SU-DHL-6 (cell line): ENCODE results near the gene B4GALT1.

Source experiments
- H2AFZ ChIP-seq: fragments of 200-600 bp; sonication (generic); 2 replicates; pipeline ENCODE4 v1.6.1; 2014; ENCODE audit warnings: low read depth, mild to moderate bottlenecking, moderate library complexity, mixed read lengths, antibody characterized with exemption, low read length; ENCODE audit not compliant: severe bottlenecking
- H3F3A ChIP-seq: fragments of 200-600 bp; shearing (Covaris generic); 2 replicates; pipeline ENCODE4 v1.6.0; 2016; ENCODE audit warnings: antibody characterized with exemption, mild to moderate bottlenecking; ENCODE audit not compliant: insufficient read depth
- H3K27ac ChIP-seq: fragments of 200-600 bp; sonication (generic); 2 replicates; pipeline ENCODE4 v1.5.1; 2016; ENCODE audit warnings: low read depth, mild to moderate bottlenecking, low read length, moderate library complexity, mixed read lengths
- H3K27me3 ChIP-seq: fragments of 200-600 bp; sonication (generic), shearing (Covaris generic); 2 replicates; pipeline ENCODE4 v1.6.0; 2014; ENCODE audit warnings: mild to moderate bottlenecking, low read length
- H3K36me3 ChIP-seq: fragments of 200-600 bp; sonication (generic); 2 replicates; pipeline ENCODE4 v1.6.1; 2014; ENCODE audit warnings: mild to moderate bottlenecking, low read length, mixed read lengths
- H3K4me2 ChIP-seq: fragments of 300-600, 200-600 bp; shearing (Covaris generic), sonication (generic); 2 replicates; pipeline ENCODE4 v1.6.0; 2014; ENCODE audit warnings: low read length, low read depth, mild to moderate bottlenecking; ENCODE audit not compliant: poor library complexity, severe bottlenecking
- H3K4me3 ChIP-seq: fragments of 200-600 bp; sonication (generic); 2 replicates; pipeline ENCODE4 v1.5.1; 2014; ENCODE audit warnings: antibody characterized with exemption, low read length, mild to moderate bottlenecking, mixed read lengths; ENCODE audit not compliant: insufficient read depth, poor library complexity, severe bottlenecking
- H3K79me2 ChIP-seq: fragments of 200-600 bp; sonication (generic); 2 replicates; pipeline ENCODE4 v1.6.1; 2014; ENCODE audit warnings: mild to moderate bottlenecking, low read length, moderate library complexity; ENCODE audit not compliant: insufficient read depth
- H3K9ac ChIP-seq: fragments of 200-600 bp; sonication (generic); 2 replicates; pipeline ENCODE4 v1.7.0; 2014; ENCODE audit warnings: mild to moderate bottlenecking, low read length
- H3K9me2 ChIP-seq: fragments of 200-600 bp; sonication (generic); replicated peaks from 2 replicates; pipeline ENCODE4 v1.6.1; 2014; ENCODE audit warnings: low read length; ENCODE audit not compliant: insufficient read depth
- H3K9me3 ChIP-seq: fragments of 200-600 bp; sonication (generic); 2 replicates; pipeline ENCODE4 v1.6.1; 2014; ENCODE audit warnings: low read length, mixed read lengths; ENCODE audit not compliant: insufficient read depth
- H4K20me1 ChIP-seq: fragments of 200-600 bp; sonication (generic); 2 replicates; pipeline ENCODE4 v1.6.1; 2014; ENCODE audit warnings: low read depth, mild to moderate bottlenecking, antibody characterized with exemption, low read length, moderate library complexity, mixed read lengths
- EZH2phosphoT487 ChIP-seq: fragments of 200-600 bp; sonication (generic), shearing (Covaris generic); conservative IDR thresholded peaks from 2 replicates; pipeline ENCODE4 v1.6.1; 2018; ENCODE audit warnings: mild to moderate bottlenecking, antibody characterized with exemption, low read length, moderate library complexity, mixed read lengths
- TF ChIP-seq, protein P1 (sequence below): fragments of 200-600 bp; sonication (generic); IDR thresholded peaks from one replicate; pipeline ENCODE4 v1.5.1; 2017; ENCODE audit warnings: antibody characterized with exemption, mild to moderate bottlenecking, low read length, moderate library complexity; ENCODE audit not compliant: insufficient read depth, poor library complexity, severe bottlenecking

B4GALT1 gene

DNA sequence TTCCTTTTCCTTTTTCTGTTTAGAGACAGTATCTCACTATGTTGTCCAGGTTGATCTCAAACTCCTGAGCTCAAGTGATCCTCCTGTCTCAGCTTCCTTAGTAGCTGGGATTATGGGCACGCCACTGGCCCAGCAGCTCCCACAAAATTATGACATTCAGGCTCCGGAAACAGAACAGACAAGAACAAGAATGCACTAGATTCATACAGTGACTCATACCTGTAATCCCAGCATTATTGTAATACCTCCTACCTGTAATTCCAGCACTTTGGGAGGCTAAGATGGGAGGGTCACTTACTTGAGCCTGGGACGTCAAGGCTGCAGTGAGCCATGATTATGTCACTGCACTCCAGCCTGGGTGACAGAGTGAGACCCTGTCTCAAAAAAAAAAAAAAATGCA, 26.7 kb upstream of the B4GALT1 start:
- Histone ChIP-seq H3F3A (no peaks in the 10 kb centered on the region), H3K27me3 (0 out of 2 replicates have a peak, but pooled peaks cover 2% of the 10 kb centered on the region), H3K4me2 (no peak overlapping the region), H3K4me3 (no peak overlapping the region), H3K36me3 (no peaks in the 10 kb centered on the region), H3K27ac (no peak overlapping the region), H4K20me1 (no peaks in the 10 kb centered on the region), H3K9me3 (no peaks in the 10 kb centered on the region), H2AFZ (no peak overlapping the region), H3K9me2 (no peaks in the 10 kb centered on the region), H3K9ac (no peak overlapping the region), H3K79me2 (no peaks in the 10 kb centered on the region)
- TF ChIP-seq, protein P1, sequence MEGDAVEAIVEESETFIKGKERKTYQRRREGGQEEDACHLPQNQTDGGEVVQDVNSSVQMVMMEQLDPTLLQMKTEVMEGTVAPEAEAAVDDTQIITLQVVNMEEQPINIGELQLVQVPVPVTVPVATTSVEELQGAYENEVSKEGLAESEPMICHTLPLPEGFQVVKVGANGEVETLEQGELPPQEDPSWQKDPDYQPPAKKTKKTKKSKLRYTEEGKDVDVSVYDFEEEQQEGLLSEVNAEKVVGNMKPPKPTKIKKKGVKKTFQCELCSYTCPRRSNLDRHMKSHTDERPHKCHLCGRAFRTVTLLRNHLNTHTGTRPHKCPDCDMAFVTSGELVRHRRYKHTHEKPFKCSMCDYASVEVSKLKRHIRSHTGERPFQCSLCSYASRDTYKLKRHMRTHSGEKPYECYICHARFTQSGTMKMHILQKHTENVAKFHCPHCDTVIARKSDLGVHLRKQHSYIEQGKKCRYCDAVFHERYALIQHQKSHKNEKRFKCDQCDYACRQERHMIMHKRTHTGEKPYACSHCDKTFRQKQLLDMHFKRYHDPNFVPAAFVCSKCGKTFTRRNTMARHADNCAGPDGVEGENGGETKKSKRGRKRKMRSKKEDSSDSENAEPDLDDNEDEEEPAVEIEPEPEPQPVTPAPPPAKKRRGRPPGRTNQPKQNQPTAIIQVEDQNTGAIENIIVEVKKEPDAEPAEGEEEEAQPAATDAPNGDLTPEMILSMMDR = no peak
- TF ChIP-seq EZH2phosphoT487 = no peak

- Histone ChIP-seq H3K27me3 (0 out of 2 replicates have a peak, but pooled peaks cover 2% of the 10 kb centered on the region), H3K4me3 (no peak overlapping the region), H3K36me3 (no peaks in the 10 kb centered on the region), H3K4me2 (no peak overlapping the region), H3K79me2 (no peaks in the 10 kb centered on the region), H4K20me1 (no peaks in the 10 kb centered on the region), H3K27ac (no peak overlapping the region), H3K9me2 (no peaks in the 10 kb centered on the region), H3K9ac (no peak overlapping the region), H3K9me3 (no peaks in the 10 kb centered on the region), H2AFZ (no peak overlapping the region), H3F3A (no peaks in the 10 kb centered on the region)
- no peak for TF ChIP-seq EZH2phosphoT487
- TF ChIP-seq, protein P1 = no peak
Observed at GRCh38 chr9:33192493-33193255, 25.5 kb upstream of the B4GALT1 start.

DNA sequence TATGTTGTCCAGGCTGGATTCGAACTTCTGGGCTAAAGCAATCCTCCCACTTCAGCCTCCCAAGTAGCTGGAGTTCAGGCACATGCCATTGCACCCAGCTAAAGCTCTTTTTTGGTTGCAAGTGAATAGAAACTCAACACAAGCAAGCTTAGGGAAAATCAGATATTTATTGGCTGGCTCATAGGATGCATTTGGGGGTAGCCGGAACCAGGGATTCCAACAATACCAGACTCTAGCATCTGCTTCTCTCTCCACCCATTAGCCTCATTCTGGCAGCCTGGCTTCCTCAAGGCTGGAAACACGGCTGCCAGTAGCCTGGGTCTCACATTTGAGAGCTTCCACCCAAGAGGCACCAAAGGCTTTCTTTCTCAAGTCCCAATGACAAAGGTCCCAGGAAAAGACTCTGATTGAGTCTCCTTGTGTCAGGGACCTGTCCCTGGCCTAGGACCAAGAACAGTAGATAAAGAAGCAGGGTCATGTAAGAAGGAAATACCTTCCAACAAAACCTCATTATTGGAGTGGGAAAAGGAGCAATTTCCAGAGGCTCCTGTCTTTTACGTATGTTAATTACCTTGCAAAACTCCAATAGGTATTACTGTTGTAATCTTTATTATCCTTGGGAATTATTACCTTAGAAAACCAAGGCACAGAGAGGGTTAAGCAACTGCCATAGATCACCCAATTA, 23.0 kb upstream of the B4GALT1 start:
- H3F3A ChIP-seq = no peaks in the 10 kb centered on the region
- no peak overlapping the region for H3K9ac ChIP-seq
- TF ChIP-seq EZH2phosphoT487 = no peak
- TF ChIP-seq, protein P1 = no peak
- H2AFZ ChIP-seq = no peak overlapping the region
- no peak overlapping the region for H3K4me2 ChIP-seq
- no peaks in the 10 kb centered on the region for H3K27me3 ChIP-seq
- H3K9me2 ChIP-seq = no peaks in the 10 kb centered on the region
- H3K4me3 ChIP-seq = no peak overlapping the region
- no peaks in the 10 kb centered on the region for H4K20me1 ChIP-seq
- H3K79me2 ChIP-seq = no peaks in the 10 kb centered on the region
- H3K36me3 ChIP-seq = no peaks in the 10 kb centered on the region
- no peak overlapping the region for H3K27ac ChIP-seq
- no peaks in the 10 kb centered on the region for H3K9me3 ChIP-seq
